ENCODE data around the gene PPP6R2. TPM values are rescaled to one million over a fixed set of nuclear protein-coding genes. Genes with fewer than 3 reads are reported as not detected.

Gene PPP6R2
- total and polyA plus RNA-seq, 2 donors: 45.4 to 45.7 TPM

- 94% methylated on average over 37 of the region's 37 CpGs for WGBS
- H3K36me3 ChIP-seq (ENCODE audit: control insufficient read depth in 2 of 2, insufficient read depth in 2 of 2, low read length in 1 of 2): peaks cover 82 to 86% of the 10 kb centered on the region in 2 donors
- DNase-seq (ENCODE audit: low read depth in 6 of 9, low spot score in 9 of 9): no peak
- H3K27ac ChIP-seq (ENCODE audit: low read depth in 1 of 2, low read length in 1 of 2): peak overlapping the region in 1 of 2 donors; percentile 43
- H3K9me3 ChIP-seq (ENCODE audit: control insufficient read depth in 2 of 2, insufficient read depth in 1 of 2, low read length in 1 of 2): no peaks in the 10 kb centered on the region
- H3K4me1 ChIP-seq (ENCODE audit: control insufficient read depth in 2 of 2, insufficient read depth in 2 of 2, low read length in 2 of 2): peaks cover 0 to 6% of the 10 kb centered on the region in 2 donors
- no peak overlapping the region for H3K4me3 ChIP-seq (ENCODE audit: low read length in 2 of 2)
- H3K27me3 ChIP-seq (ENCODE audit: control insufficient read depth in 2 of 2, insufficient read depth in 1 of 2, low read length in 1 of 2): no peaks in the 10 kb centered on the region
Measured at GRCh38 chr22:50436015-50436830, 93.1 kb downstream of the PPP6R2 start.

DNA sequence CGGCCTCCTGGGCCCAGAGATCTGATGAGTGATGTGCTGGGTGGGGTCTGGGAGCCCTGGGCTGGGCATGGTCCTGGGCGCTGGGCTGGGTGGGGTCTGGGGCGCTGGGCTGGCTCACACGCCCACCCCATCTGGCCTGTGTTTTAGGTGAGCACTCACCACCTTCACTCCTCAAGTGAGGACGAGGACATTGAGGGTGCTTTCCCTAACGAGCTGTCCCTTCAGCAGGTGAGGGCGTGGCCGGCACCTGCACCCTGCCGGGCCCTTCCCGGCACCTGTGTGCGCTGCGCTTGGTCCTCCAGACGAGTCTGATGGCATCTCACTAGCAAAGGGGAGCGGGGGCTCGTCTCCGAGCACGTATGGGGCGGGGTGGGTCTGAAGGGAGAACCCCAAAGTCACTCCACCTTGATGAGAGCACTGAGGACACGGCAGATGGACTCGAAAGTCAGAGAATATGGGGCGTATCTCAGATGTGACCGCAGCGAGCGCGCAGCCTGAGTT is 93.8 kb downstream of the PPP6R2 start:
- no peaks in the 10 kb centered on the region for H3K9me3 ChIP-seq (ENCODE audit: control insufficient read depth in 2 of 2, insufficient read depth in 1 of 2, low read length in 1 of 2)
- H3K27me3 ChIP-seq (ENCODE audit: control insufficient read depth in 2 of 2, insufficient read depth in 1 of 2, low read length in 1 of 2): no peaks in the 10 kb centered on the region
- H3K4me1 ChIP-seq (ENCODE audit: control insufficient read depth in 2 of 2, insufficient read depth in 2 of 2, low read length in 2 of 2): peaks cover 0 to 6% of the 10 kb centered on the region in 2 donors
- H3K27ac ChIP-seq (ENCODE audit: low read depth in 1 of 2, low read length in 1 of 2): no peak overlapping the region
- peaks cover 82 to 86% of the 10 kb centered on the region in 2 donors for H3K36me3 ChIP-seq (ENCODE audit: control insufficient read depth in 2 of 2, insufficient read depth in 2 of 2, low read length in 1 of 2)
- DNase-seq (ENCODE audit: low read depth in 6 of 9, low spot score in 9 of 9): no peak
- no peak overlapping the region for H3K4me3 ChIP-seq (ENCODE audit: low read length in 2 of 2)
- 98% methylated on average over 25 of the region's 25 CpGs for WGBS

DNA sequence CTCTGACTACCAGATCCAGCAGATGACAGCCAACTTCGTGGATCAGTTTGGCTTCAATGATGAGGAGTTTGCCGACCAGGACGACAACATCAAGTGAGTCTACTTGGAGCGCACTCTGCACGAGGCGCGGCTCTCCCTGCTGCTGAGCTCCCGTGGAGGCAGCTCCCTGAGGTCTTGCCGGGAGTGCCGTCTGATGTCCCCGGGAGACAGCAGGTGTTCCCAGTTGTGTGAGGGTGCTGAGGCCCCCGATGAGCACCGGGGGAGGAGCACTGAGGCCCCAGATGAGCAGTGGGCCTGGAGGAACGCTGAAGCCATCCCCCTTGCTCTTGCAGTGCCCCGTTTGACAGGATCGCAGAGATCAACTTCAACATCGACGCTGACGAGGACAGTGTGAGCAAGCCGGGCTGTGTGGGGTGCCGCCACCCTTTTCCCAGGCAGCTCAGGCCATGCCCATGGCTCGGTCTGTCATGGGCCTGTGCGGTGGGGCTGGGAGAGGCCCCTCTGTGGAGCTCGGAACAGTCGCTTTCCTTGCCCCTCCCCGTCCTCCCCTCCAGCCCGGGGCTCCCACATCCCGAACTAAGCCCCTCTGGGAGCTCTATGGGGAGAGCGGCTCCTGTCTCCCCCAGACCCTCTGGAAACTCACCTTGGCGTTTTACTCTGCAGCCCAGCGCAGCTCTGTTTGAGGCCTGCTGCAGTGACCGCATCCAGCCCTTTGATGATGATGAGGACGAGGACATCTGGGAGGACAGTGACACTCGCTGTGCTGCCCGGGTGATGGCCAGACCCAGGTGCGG is 94.6 kb downstream of the PPP6R2 start:
- 96% methylated on average over 36 of the region's 36 CpGs for WGBS

GRCh38 chr22:50438305-50439275 is 95.5 kb downstream of the PPP6R2 start:
- 94% methylated on average over 34 of the region's 34 CpGs for WGBS
- Histone ChIP-seq H3K4me3 (ENCODE audit: low read length in 2 of 2) (no peak overlapping the region), H3K27me3 (ENCODE audit: control insufficient read depth in 2 of 2, insufficient read depth in 1 of 2, low read length in 1 of 2) (no peaks in the 10 kb centered on the region), H3K27ac (ENCODE audit: low read depth in 1 of 2, low read length in 1 of 2) (no peak overlapping the region), H3K36me3 (ENCODE audit: control insufficient read depth in 2 of 2, insufficient read depth in 2 of 2, low read length in 1 of 2) (peaks cover 80 to 82% of the 10 kb centered on the region in 2 donors), H3K9me3 (ENCODE audit: control insufficient read depth in 2 of 2, insufficient read depth in 1 of 2, low read length in 1 of 2) (no peaks in the 10 kb centered on the region), H3K4me1 (ENCODE audit: control insufficient read depth in 2 of 2, insufficient read depth in 2 of 2, low read length in 2 of 2) (peaks cover 0 to 6% of the 10 kb centered on the region in 2 donors)
- DNase-seq (ENCODE audit: low read depth in 6 of 9, low spot score in 9 of 9): no peak

More for the DNA sequence above, 94.6 kb downstream of the PPP6R2 start:
- no peak overlapping the region for H3K27ac ChIP-seq (ENCODE audit: low read depth in 1 of 2, low read length in 1 of 2)
- H3K27me3 ChIP-seq (ENCODE audit: control insufficient read depth in 2 of 2, insufficient read depth in 1 of 2, low read length in 1 of 2): no peaks in the 10 kb centered on the region
- no peak overlapping the region for H3K4me3 ChIP-seq (ENCODE audit: low read length in 2 of 2)
- H3K4me1 ChIP-seq (ENCODE audit: control insufficient read depth in 2 of 2, insufficient read depth in 2 of 2, low read length in 2 of 2): peaks cover 0 to 6% of the 10 kb centered on the region in 2 donors
- DNase-seq (ENCODE audit: low read depth in 6 of 9, low spot score in 9 of 9): no peak
- peaks cover 78 to 82% of the 10 kb centered on the region in 2 donors for H3K36me3 ChIP-seq (ENCODE audit: control insufficient read depth in 2 of 2, insufficient read depth in 2 of 2, low read length in 1 of 2)
- no peaks in the 10 kb centered on the region for H3K9me3 ChIP-seq (ENCODE audit: control insufficient read depth in 2 of 2, insufficient read depth in 1 of 2, low read length in 1 of 2)

DNA sequence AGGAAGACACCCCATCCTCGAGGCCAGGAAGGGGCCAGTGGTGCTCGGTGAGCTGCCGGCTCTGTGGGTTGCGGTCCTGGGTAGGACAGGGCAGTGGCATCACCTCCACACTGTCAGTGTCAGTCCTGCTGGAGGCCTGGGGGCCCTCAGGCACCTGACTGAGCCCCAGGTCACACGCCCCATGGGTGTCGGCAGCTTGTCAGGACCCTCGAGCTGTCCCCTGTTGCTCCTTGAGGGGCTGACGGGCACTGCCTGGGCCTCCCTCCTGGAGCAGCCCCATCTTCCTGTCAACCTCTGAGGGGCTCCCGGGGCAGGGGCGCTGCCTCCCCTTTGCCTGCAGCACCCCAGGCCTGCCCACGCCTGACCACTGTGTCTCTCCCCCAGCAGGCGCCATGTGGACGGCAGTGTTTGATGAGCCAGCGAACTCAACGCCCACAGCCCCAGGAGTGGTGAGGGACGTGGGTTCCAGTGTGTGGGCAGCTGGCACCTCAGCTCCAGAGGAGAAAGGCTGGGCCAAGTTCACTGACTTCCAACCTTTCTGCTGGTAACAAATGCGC is 96.3 kb downstream of the PPP6R2 start:
- Histone ChIP-seq H3K27me3 (ENCODE audit: control insufficient read depth in 2 of 2, insufficient read depth in 1 of 2, low read length in 1 of 2) (no peaks in the 10 kb centered on the region), H3K27ac (ENCODE audit: low read depth in 1 of 2, low read length in 1 of 2) (no peak overlapping the region), H3K4me1 (ENCODE audit: control insufficient read depth in 2 of 2, insufficient read depth in 2 of 2, low read length in 2 of 2) (peaks cover 0 to 6% of the 10 kb centered on the region in 2 donors), H3K4me3 (ENCODE audit: low read length in 2 of 2) (no peak overlapping the region), H3K9me3 (ENCODE audit: control insufficient read depth in 2 of 2, insufficient read depth in 1 of 2, low read length in 1 of 2) (no peaks in the 10 kb centered on the region), H3K36me3 (ENCODE audit: control insufficient read depth in 2 of 2, insufficient read depth in 2 of 2, low read length in 1 of 2) (peaks cover 85 to 88% of the 10 kb centered on the region in 2 donors)
- WGBS: 95% methylated on average over 17 of the region's 17 CpGs
- no peak for DNase-seq (ENCODE audit: low read depth in 6 of 9, low spot score in 9 of 9)

- Histone ChIP-seq H3K27ac (ENCODE audit: low read depth in 1 of 2, low read length in 1 of 2) (no peak overlapping the region), H3K4me1 (ENCODE audit: control insufficient read depth in 2 of 2, insufficient read depth in 2 of 2, low read length in 2 of 2) (peaks cover 0 to 9% of the 10 kb centered on the region in 2 donors), H3K9me3 (ENCODE audit: control insufficient read depth in 2 of 2, insufficient read depth in 1 of 2, low read length in 1 of 2) (no peaks in the 10 kb centered on the region), H3K4me3 (ENCODE audit: low read length in 2 of 2) (no peak overlapping the region), H3K36me3 (ENCODE audit: control insufficient read depth in 2 of 2, insufficient read depth in 2 of 2, low read length in 1 of 2) (peaks cover 84 to 90% of the 10 kb centered on the region in 2 donors), H3K27me3 (ENCODE audit: control insufficient read depth in 2 of 2, insufficient read depth in 1 of 2, low read length in 1 of 2) (no peaks in the 10 kb centered on the region)
- 90% methylated on average over 10 of the region's 10 CpGs for WGBS
- DNase-seq (ENCODE audit: low read depth in 6 of 9, low spot score in 9 of 9): no peak
Measured at GRCh38 chr22:50439871-50440331, 96.8 kb downstream of the PPP6R2 start.

DNA sequence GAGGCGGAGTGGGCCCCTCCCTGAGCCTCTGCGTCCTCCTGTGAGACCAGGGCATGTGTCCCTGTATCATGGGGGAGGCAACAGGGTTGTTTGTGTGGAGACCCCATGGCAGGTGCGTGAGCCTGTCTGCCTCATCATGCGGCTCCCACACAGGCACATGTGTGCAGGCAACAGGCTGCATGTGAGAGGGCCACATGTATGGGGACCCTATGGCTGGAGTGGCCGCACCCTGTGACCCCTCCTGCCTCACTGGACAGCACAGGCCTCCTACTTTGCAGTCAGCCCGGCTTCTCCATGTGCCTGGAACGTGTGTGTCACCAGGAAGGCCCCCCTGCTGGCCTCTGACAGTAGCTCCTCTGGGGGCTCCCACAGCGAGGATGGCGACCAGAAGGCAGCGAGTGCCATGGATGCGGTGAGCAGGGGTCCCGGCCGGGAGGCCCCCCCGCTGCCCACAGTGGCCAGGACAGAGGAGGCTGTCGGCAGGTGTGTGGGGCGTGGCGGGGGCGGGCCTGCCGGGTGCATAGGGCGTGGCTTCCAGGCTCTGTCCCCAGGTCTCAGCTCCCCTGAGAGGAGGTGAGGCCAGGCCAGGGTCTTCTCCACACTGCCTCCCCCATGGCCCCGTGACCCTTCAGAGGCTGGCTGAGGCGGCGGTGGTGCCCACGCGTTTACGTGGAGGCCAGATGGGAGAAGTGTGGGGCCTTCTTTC is 97.6 kb downstream of the PPP6R2 start:
- Histone ChIP-seq H3K36me3 (ENCODE audit: control insufficient read depth in 2 of 2, insufficient read depth in 2 of 2, low read length in 1 of 2) (peaks cover 84 to 90% of the 10 kb centered on the region in 2 donors), H3K27ac (ENCODE audit: low read depth in 1 of 2, low read length in 1 of 2) (no peak overlapping the region), H3K9me3 (ENCODE audit: control insufficient read depth in 2 of 2, insufficient read depth in 1 of 2, low read length in 1 of 2) (no peaks in the 10 kb centered on the region), H3K27me3 (ENCODE audit: control insufficient read depth in 2 of 2, insufficient read depth in 1 of 2, low read length in 1 of 2) (no peaks in the 10 kb centered on the region), H3K4me3 (ENCODE audit: low read length in 2 of 2) (no peak overlapping the region), H3K4me1 (ENCODE audit: control insufficient read depth in 2 of 2, insufficient read depth in 2 of 2, low read length in 2 of 2) (peaks cover 0 to 12% of the 10 kb centered on the region in 2 donors)
- 98% methylated on average over 26 of the region's 26 CpGs for WGBS
- no peak for DNase-seq (ENCODE audit: low read depth in 6 of 9, low spot score in 9 of 9)

All from thymus (tissue), 11 donors.